Right atrium auricular region (tissue), 2 donors: ENCODE measurements around the gene TTYH1. TPM values are rescaled to one million over a fixed set of nuclear protein-coding genes. Genes with fewer than 3 reads are reported as not detected.

Experiments used
- DNase-seq: peaks from one replicate; pipeline ENCODE4 v3.0.0-alpha.2; 2019; ENCODE audit warnings: low spot score
- H3K27ac ChIP-seq, 2 donors: fragments of 200-600 bp; sonication (generic); 1 replicate in 1 of 2; 2 replicates in 1 of 2; pipeline ENCODE4 v1.5.1; 2016 to 2019
- H3K27me3 ChIP-seq, 2 donors: fragments of 200-600 bp; sonication (generic); one replicate each; pipeline versions ENCODE4 v1.5.1 to v1.6.0; 2017 to 2019
- H3K36me3 ChIP-seq: fragments of 200-600 bp; sonication (generic); one replicate; pipeline ENCODE4 v1.5.1; 2016
- H3K4me1 ChIP-seq, 2 donors: fragments of 200-600 bp; sonication (generic); one replicate each; pipeline versions ENCODE4 v1.5.1 to v1.6.0; 2017 to 2019
- H3K4me3 ChIP-seq, 2 donors: fragments of 200-600 bp; sonication (generic); 1 replicate in 1 of 2; 2 replicates in 1 of 2; pipeline ENCODE4 v1.5.1; 2017 to 2019; ENCODE audit warnings: mild to moderate bottlenecking in 1 of 2, moderate library complexity in 1 of 2
- H3K9me3 ChIP-seq, 2 donors: fragments of 200-600 bp; sonication (generic); one replicate each; pipeline ENCODE4 v1.5.1; 2019
- CTCF ChIP-seq, 2 donors: fragments of 200-600 bp; sonication (generic); IDR thresholded peaks; one replicate each; pipeline ENCODE4 v1.5.1; 2019; ENCODE audit warnings: antibody characterized with exemption in 2 of 2
- total RNA-seq, 2 donors: library from RNA; depleted of rRNA; stranded (reverse); fragments of >200 nt; gene quantifications; one replicate each; pipeline ENCODE4 v1.1.0, GENCODE V29; 2016

The TTYH1 gene
- total RNA-seq, 2 donors from 2014 or later, result 1.7 to 2.7 TPM

DNA sequence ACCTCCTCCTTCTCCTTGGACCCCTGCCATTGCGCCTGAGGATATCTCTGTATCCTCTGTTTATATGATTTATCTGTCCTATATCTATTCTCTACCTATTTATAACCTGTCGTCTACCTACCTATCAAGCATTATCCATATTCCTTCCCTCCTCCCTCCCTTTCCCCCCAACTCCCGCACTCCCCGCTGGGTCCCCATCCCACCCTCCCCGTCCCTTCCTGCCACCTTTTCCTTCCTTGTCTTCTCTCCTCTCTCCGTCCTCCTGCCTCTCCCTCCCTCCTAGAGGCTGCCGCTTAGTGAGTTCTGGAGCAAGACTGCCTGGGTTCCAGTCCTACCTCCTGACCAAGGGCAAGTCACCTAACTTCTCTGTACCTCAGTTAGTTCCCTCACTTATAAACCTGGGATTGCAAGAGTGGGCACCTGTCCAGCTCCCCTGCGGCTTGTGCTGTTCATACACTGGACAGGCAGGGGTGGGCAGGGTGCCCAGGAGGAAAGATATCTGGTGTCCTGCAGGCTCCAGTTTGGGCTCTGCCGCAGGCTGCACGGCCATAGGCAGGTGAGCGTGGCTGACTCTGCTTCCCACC lies 16.1 kb downstream of the TTYH1 start:
- Histone ChIP-seq H3K27me3 (no peaks in the 10 kb centered on the region), H3K9me3 (no peaks in the 10 kb centered on the region), H3K4me1 (peaks cover 0 to 46% of the 10 kb centered on the region in 2 donors), H3K36me3 (no peaks in the 10 kb centered on the region), H3K27ac (no peak overlapping the region), H3K4me3 (peak overlapping the region in 1 of 2 donors; percentile 31)
- TF ChIP-seq CTCF (IDR thresholded peaks at IDR 0.05), result no peak
- DNase-seq, result no peak

DNA sequence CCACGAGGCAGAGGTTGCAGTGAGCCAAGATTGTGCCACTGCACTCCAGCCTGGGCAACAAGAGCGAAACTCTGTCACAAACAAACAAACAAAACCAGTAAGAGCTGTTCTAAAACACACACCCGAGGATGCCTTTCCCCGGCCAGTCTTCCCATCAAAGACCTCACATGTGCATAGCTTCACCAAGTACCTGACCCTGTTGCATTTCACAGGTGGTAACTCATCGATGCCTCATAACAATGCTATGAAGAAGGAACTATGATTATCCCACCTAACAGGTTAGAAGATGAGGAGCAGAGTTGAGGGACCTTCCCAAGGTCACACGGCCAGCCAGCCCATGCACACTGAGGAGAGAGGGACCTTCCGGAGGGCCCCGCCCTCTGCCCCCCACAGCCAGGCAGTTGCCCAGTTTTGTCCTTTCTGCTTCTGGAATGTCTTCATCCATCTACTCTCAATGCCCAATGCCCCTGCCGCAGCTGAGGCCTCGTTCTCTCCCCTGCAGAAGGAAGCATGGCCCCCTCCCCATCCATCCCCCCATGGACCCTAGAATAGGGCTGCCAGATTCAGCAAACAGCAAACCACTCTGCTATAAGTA lies 17.0 kb downstream of the TTYH1 start:
- Histone ChIP-seq H3K36me3 (no peaks in the 10 kb centered on the region), H3K27ac (no peak overlapping the region), H3K9me3 (no peaks in the 10 kb centered on the region), H3K4me1 (peaks cover 0 to 50% of the 10 kb centered on the region in 2 donors), H3K27me3 (no peaks in the 10 kb centered on the region), H3K4me3 (no peak overlapping the region)
- TF ChIP-seq CTCF (IDR thresholded peaks at IDR 0.05), result no peak
- DNase-seq, result no peak

DNA sequence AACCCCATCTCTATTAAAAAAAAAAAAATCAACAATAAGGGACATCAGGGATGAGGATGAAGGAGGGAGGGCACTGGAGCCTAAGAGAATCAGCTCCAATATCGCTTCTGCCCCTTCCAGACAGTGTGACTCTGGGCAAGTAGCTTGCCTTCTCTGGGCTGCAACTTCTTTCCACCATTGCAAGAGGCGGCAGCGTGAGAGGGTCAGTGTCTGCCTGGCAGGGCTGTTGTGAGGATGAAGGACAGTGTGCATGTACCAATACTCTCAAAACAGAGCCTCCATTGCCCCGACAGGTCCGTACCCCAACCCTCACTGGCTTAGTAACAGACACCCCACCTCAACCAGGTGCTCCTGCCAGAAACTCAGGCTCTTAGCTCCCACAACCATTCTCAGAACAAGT lies 18.4 kb downstream of the TTYH1 start:
- TF ChIP-seq CTCF (IDR thresholded peaks at IDR 0.05), result no peak
- H3K36me3 ChIP-seq, result no peaks in the 10 kb centered on the region
- H3K27me3 ChIP-seq, result no peaks in the 10 kb centered on the region
- H3K4me3 ChIP-seq, result no peak overlapping the region
- H3K9me3 ChIP-seq, result no peaks in the 10 kb centered on the region
- H3K27ac ChIP-seq, result no peak overlapping the region
- DNase-seq, result no peak
- H3K4me1 ChIP-seq, result peaks cover 0 to 50% of the 10 kb centered on the region in 2 donors

DNA sequence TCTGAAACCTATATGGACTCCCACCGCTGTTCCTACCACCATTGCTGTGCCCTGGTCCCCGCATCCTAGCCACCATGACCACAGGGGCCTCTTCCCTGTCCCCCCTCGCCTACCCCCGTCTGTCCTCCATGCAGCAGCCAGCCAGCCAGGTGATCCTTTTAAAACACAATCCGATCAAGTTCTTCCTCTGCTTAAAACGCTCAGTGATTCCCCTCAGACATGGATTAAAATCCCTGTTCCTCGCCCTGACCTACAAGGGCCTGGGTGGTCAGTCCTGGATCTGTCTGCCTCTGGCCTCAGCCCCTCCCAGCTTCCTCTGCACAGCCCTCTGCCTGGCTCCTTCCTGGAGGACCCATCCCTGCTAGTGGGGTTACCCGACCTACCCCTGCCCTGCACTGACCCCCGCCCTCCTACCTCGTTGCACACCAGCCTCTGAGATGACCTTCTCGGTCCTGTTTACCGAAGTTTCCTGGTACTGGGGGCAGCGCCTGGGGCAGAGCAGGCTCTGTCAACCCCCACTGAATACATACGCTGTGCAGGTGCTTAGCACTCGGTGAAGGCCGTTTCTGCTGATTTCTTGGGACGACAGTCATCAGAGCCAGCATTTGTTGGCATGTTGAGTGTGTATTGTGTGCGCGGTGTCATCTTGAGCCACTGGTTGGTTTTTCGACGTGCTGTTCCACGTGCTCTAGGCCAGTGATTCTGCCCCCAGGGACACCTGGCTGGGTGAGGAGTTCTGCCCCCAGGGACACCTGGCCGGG lies 19.0 kb downstream of the TTYH1 start:
- H3K36me3 ChIP-seq, result no peaks in the 10 kb centered on the region
- peaks cover 0 to 50% of the 10 kb centered on the region in 2 donors for H3K4me1 ChIP-seq
- no peak for DNase-seq
- no peaks in the 10 kb centered on the region for H3K9me3 ChIP-seq
- no peaks in the 10 kb centered on the region for H3K27me3 ChIP-seq
- TF ChIP-seq CTCF (IDR thresholded peaks at IDR 0.05), result no peak
- H3K4me3 ChIP-seq, result no peak overlapping the region
- no peak overlapping the region for H3K27ac ChIP-seq

- no peaks in the 10 kb centered on the region for H3K27me3 ChIP-seq
- no peak overlapping the region for H3K27ac ChIP-seq
- no peak for TF ChIP-seq CTCF (IDR thresholded peaks at IDR 0.05)
- no peak for DNase-seq
- H3K4me1 ChIP-seq, result peaks cover 0 to 50% of the 10 kb centered on the region in 2 donors
- H3K36me3 ChIP-seq, result no peaks in the 10 kb centered on the region
- no peaks in the 10 kb centered on the region for H3K9me3 ChIP-seq
- no peak overlapping the region for H3K4me3 ChIP-seq
Measured at GRCh38 chr19:54434873-54435214, 19.6 kb downstream of the TTYH1 start.
